CD4-positive, alpha-beta T cell treated with Interleukin-6 for 4 hours (primary cell): ENCODE results near the gene ARHGAP6.

Experiments used
- DNase-seq: peaks from one replicate; pipeline ENCODE4 v3.0.0-alpha.2; 2020; ENCODE audit warnings: mixed read lengths

ARHGAP6 gene

DNA sequence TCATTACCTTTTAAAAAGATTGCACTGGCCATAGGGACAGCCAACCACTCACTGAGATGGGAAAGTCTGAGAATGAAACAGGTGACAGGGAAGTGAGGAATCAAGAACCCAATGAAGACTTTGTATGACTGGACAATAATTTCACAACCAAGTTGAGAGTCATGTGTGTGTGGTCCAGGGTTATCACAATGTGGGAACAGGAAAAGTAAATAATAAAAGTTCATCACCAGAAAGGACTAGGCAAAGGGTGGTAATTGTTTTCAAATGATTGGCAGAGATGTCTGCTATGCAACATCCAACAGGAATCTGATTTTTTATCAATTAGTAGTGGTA is 243.2 kb downstream of the ARHGAP6 start:
- DNase-seq = no peak

DNA sequence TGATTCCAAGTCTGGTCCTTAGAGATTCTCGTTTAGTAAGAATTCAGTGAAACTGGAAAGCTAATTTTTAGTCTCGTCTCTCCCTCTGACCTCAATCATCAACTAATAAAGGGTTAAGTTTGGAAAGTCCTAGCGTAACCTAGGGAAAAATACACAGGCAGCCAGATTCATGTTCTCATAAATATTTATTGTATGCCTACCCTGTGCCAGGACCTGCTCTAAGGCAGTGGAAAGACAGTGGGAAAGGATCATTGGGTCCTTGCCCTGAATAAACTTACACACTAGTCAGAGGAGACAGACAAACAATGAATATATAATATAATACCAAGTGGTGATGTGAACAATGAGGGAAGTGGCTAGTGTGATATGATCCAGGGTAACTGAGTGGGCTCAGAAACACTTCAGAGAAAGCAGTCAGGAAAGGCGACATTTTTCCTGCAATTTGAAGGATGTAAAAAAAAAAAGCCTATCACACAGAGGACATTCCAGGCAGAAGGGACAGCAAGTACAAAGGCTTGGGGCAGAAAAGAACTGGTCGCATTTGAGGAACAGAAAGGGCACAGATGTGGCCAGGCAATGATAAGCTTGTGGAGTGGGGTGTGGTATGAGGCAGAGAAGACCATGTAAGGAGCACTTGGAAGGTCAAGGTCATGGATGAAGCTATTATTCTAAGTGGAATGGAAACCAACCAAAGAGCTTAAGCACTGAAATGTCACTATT is 243.8 kb downstream of the ARHGAP6 start:
- no peak for DNase-seq

DNA sequence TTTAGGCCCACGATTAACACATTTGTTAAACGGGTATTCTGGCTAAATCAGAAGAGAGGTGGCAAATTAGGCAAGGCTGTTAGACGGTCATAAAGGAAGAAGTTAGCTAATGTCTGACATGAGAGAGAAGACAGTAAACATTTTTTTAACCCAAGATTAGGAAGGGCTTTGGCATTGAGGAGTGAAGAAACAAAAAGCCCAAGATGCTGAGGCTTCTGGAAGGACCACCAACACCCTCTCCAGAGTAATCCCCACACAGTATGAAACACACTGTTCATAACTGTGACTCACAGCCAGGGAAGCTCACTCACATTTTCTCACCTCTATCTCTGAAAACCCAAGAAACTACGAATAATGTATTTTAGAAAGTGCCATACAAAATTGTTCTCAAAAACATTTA is 244.9 kb downstream of the ARHGAP6 start:
- DNase-seq = no peak

DNA sequence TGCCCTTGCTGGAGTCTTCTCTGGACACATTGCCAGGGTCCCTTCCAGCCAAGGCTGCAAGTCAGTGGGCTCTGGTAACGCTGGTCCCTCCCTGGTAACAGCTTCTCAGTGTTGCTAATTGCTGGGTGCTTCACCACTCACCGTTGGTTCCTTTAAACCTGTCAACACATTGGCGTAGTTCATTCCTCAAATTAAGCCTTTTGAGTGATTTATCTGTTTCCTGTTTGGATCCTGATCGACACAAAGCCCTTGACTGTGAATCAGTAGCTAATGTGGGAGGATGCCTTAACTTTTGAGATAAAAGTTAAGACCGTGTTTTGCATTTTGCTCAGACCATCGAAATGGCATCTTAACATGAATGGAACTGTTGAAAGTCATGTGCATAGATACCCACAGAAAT is 246.6 kb downstream of the ARHGAP6 start:
- no peak for DNase-seq

DNA sequence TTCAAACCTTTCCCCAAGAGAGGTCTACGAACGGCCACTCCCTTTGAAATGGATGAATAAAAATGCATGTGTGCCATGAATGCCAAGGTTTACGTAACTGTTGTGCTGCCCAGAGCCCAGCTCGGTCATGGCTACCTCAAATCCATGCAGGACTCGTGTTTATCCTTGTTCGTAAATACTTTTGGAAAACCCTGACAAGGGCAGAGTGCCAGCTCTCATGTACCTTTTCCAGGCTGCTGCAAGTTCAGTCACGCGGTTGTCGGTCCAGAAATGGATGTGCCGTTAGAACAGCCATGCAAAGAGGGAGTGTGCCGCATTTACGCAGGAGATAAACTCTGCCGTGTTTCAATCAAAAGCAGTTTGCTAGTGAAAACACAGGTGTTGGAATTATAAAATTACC is 249.1 kb downstream of the ARHGAP6 start:
- DNase-seq = no peak

DNA sequence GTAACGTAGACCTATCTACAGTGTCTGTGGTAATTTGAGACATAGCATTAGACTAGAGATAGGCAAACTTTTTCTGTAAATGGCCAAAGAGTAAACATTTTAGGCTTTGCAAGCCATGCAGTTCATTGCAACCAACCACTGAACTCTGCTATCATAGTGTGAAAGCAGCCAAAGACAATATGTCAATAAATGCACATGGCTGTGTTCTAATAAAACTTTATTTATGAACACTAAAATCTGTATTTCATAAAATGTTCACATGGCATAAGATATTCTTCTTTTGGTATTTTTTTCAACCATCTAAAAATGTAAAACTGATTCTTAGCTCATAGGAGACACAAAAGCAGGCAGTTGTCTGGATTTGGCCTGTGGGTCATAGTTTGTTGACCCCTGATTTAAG is 251.6 kb downstream of the ARHGAP6 start:
- no peak for DNase-seq

DNA sequence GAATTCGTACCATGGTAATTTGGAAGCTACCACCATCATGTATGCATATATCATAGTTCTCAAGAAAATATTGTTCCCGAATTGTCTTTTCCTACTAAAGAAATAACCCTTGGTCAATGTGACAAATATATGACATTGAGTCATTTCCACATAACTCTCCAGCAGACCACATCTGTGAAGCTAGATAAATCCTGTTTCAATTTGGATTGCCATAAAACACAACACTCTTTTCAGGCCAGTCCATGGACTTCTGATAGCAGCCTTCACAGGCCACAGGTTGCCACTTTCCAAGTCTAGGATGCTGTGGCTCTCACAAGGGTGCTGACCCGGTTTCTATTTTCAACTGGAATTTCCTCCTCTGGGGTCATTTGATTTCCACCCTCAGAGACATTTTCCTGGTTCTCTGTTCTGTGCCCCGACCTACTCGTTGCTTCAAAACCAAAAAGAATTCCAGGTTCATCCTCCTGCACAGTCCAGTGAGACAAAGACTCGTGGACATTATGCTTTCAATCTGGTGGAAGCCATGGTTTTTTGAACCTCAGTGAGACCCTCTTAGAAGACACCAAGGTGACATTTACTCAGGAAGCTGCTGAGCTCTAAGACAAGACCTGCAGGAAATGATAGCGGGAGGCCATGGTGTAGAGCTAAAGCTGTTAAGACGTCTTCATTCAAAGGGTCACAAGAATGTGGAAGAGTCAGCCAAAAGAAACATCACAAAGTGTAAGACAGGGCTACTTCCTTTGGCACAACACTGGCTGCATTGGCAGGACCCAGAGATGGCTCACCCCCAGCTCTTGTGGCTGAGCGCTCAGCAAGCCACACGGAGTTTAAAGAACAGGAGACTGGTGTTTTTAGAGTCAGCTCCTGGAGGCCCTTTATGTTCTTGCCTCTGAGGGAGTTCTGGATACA is 252.8 kb downstream of the ARHGAP6 start:
- no peak for DNase-seq

DNA sequence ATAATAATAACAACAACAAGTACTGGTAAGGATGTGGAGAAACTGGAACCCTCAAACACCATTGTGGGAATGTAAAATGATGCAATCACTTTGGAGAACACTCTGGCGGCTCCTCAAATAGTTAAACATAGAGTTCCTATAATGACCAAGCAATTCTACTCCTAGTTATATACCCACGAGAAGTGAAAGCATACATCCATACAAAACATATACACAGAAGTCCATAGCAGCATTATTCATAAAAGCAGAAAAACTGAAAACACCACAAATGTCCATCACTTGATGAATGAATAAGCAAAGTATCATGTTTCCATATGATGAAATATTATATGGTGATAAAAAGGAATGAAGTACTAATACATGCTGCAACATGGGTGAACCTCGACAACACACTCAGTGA is 255.8 kb downstream of the ARHGAP6 start:
- DNase-seq = no peak

DNA sequence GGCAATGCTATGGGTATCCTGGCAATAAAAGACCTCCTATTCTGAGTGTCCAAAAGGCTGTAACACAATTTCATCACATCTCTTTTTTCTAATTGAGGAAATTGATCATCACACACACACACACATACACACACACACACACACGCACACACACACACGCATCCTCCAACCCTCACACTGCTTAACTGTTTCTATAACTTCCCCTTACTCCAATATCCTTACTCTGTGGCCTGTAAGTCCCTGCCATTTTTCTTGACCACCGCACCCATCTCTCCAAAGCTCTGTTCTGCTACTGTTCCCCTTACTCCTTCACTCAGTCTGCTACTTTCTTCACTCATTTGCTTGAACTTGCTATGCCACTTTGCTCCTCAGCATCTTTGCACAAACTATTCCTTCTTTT is 256.9 kb downstream of the ARHGAP6 start:
- no peak for DNase-seq

DNA sequence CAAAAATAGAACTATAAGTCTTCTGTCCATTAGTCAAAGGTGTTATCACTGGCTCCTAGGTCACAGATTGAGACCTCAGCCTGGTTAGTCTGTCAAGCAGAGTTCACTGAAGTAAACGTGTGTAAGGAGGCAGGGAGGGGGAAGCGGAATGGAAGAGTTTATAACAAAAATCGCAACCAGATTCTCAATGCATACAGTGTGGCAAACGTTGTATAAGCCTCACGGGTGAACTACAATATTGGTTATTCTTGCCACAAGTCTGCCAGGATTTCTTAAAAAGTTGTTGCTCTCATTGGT is 257.7 kb downstream of the ARHGAP6 start:
- DNase-seq = no peak

DNA sequence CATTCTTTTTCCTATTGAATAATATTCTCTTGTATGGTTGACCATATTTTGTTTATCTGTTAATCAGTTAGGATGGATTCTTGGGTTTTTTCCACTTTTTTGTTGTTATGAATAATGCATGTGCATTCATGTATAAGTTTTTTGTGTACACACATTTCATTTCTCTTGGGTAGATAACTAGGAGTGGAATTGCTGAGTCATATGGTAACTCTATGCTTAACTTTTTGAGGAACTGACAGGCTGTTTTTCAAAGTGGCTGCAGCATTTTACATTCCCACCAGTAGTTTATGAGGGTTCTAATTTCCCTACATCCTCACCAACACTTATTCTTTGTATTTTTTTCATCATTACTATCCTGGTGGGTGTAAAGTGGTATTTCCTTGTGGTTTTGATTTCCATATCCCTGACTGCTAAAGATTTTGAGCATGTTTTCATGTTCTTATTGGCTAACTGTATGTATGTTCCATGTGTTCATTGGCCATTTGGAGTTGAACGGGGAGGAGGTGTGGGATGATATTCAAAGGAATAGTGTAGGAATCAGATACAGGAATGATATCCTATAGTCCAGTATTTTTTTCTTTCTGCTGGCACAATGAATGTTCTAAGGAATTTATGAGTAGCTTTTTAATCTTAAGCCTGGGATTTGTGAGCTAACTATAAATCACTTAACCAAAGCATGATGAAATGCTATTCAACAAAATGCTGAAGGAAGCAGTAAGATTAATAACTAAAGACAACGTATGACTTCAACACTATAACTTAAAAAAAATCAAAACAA is 258.2 kb downstream of the ARHGAP6 start:
- DNase-seq = no peak

DNA sequence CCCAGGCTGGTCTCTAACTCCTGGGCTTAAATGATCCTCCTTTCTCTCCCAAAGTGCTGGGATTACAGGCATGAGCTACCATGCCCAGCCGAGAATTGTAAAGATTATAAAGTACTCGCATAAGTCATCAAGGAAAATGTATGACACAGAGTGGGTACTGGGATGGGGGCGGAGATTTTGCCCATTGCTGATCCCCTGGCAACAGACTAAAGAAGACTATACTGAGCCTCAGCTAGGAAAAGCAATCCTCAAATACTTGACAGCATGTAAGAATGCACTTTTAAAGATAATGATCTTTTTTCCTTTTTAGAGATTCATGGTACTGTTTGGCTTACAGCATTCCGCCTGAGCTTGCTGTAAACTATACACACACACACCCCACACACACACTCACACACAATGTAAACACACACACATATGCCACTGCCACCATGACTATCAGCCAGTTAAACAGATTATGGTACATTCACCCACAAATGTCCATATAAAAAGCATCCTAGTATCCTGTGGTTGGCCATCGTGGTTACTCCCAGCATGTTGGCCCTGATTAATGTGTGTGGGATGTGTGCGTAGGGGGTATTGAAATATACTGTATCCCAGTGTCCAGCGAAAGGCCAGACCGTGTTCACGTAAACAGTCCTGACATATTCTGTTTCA is 259.5 kb downstream of the ARHGAP6 start:
- no peak for DNase-seq

DNA sequence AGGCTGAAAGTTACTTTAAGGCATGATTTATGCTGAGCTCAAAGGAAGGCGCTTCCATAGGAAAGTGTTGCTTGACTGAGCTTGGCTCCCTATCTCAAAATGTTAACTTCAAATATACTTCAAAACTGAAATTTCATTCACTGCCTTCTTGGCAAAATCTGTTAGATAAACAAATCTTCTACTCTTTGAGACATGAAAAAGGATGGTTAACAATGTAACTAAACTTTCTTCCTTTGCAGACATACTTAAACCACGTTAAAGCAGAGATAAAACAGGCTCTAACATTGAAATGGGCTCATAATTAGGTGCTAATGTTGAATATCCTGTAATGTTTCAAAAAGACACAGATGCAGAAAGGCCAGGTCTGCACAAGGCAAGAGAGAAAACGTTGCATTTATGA is 262.1 kb downstream of the ARHGAP6 start:
- no peak for DNase-seq

DNA sequence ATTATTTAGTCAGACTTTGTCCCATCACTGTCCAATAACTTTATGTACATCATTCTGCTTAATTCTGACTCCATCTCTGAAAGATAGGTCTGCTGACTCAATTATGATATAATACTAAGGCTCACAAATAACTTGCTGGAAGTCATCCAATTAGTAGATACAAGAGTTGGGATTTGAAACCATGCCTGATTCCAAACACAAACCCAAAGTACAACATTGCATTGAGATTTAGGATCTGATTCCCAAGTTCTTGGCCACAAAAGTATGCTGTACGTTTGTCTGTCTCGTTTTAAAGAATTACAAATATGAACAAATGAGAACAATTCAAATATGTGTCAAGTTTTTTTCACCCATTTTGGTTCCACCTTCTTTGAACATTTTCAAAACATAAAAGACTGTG is 263.8 kb downstream of the ARHGAP6 start:
- no peak for DNase-seq

DNA sequence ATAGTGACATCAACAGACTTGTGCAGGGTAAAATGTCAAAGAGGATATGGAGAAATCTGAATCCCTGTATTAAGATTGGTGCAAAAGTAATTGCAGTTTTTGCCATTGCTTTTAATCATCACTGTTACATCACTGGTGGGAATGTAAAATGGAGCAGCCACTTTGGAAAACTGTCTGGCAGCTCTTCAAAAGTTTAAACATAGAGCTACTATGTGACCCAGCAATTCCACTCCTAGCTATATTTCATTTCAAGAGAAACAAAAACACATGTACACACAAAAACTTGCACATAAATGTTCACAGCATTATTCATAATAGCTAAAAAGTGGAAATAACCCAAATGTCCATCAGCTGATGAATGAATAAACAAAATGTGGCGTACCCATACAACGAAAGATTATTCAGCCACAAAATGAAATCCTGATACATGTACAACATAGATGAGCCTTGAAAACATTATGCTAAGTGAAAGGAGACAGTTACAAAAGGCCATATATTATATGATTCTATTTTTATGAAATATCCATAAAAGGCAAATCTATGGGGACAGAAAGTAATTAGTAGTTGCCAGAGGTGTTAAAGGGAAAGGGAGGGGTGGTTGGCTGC is 266.1 kb downstream of the ARHGAP6 start:
- no peak for DNase-seq

DNA sequence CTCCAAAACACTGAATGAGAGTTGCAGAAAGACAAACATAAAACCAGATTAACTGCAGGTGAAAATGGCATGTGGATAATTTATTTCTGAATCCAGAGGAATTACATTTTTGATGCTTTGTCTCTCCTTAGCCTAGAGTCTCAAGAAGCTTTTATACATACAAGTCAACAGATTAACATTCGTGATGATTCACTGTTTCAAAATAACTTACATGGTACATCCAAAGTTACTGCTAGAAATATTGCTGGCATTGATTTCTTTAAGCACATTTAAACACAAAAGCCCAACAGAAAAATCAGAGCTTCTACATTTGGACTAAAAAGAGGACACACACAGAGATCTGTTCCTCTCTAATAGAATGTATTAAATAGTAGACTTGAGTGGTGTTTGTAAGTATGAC is 266.9 kb downstream of the ARHGAP6 start:
- DNase-seq = no peak

DNA sequence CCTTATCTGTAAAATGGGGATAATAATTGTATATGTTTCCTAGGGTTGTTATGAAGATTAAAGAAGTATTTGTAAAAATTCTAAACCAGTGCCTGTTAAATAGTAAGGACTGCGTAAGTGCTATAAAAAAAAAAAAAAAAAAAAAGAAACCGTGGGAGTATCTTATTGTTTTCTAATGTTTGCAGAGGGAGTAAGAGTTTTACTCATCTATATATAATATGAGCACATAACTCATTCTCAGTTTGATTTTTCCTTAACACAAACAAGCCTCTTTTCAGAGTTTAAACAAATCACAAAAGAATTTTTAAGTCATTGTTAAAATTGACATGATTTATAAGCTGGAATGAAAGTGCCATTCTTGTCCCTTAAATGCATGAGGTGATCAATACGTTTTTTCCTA is 267.6 kb downstream of the ARHGAP6 start:
- no peak for DNase-seq

DNA sequence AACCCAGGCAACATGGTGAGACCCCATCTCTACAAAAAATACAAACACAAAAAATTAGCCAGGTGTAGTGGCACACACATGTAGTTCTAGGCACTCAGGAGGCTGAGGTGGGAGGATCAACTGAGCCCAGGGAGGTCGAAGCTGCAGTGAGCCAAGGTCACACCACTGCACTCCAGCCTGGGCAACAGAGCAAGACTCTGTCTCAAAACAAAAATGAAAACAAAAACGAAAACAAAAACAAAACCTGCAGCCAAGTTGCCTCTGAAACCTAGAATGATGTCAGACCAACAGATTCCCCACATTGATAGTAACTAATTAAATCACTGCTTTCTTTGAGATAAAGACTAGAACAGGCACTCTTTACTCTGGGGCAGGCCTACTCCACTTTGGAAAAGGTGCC is 268.0 kb downstream of the ARHGAP6 start:
- DNase-seq = no peak

DNA sequence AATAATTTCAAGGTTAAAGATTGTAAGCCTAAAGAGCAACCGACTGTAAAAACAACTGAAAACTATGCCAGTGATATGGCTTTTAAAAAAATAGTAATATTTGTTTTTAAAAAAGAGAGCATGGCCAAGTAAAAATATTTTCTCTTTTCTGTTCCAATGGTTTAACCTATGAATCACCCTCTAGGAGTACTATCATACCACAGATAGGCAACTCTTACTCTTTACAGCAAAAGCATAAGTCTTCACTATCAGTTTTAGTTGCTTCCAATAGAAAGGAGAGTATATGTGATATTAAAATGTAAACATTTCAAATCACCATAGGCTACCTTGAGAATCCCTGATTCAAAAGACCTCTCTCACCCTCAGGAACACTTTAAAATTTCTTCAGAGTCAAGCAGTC is 269.9 kb downstream of the ARHGAP6 start:
- no peak for DNase-seq

DNA sequence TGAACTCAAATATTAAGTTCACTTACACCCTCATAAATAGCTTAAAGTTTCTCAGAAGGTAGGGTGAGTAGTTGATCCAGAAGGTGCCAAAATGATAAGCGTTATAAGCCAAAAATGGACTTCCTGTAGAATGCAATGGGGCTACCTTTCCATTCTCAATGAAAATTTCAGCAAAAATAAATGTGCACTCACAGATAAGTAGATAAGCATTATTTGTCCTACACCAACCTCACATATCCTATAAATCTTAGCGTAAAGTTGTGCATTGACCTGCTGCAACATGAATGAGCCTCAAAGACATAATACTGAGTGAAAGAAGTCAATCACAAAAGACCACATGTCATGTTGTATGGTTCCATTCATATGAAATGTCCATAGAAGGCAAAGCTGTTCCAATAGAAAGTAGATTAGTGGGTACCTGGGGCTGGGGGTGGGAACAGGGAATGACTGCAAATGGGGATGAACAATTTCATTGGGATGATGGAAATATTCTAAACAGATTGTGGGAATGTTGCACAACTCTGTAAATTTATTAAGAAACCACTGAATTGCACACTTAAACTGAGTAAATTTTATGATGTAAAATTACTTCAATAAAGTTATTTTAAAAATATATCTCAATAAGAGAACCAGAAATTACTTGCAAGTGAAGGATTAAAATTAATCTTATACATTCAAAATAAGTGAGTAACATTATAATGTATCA is 271.6 kb downstream of the ARHGAP6 start:
- no peak for DNase-seq

DNA sequence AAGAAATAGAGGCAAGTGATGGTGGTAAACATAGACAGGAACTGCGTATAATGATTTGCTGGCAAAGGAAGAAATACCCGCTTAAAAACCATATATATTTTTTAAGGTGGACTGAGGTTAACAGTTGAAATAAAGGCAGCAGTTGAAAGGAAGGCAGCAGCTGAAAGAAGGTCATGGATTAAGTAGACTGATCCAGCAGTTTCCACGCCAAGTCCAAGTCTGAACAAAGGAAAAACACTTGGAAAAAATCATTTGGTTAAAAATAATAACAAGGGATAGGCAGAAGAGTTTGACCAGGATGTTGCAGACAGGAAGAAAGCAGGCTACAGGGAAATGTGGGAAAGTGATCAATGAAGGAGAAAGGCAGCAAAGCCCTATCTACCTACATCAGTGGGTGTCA is 278.9 kb downstream of the ARHGAP6 start:
- DNase-seq = no peak

DNA sequence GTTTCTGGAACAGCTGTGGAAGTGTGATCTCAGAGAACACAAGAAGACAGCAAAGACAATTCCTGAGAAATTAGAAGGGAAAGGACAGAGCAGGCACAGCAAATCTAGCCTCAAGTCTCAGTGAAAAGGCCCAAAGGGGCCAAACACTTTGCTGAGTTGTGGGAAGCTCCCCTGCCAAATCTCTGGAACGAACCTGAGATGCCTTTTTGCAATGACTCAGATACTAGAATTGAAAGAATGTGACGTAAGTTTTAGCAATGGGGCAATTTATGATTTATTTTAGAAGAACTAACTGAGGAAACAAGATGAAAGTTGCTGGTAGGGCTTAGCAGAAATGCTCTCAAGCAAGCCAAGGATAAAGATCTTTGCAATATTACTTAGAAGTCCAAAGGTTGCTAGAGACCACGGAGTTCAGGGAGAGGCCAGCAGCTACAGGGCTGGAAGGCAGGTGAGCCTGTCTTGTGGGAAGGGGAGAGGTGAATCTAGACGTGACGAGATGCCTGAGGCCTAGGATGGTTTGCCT is 279.7 kb downstream of the ARHGAP6 start:
- no peak for DNase-seq
